IMR-90 (cell line): ENCODE measurements around the gene ABT1. TPM values are rescaled to one million over a fixed set of nuclear protein-coding genes. Genes with fewer than 3 reads are reported as not detected.

Source experiments
- ATAC-seq: fragments of 200-7000 bp; cut with Tn5 transposase; 2 replicates; pipeline ENCODE4 v1.9.1; 2020; ENCODE audit warnings: low read depth, mild to moderate bottlenecking, moderate library complexity
- BruUV-seq: library from RNA; stranded (reverse); fragments of 400-500 nt; replicated peaks from 2 replicates; lab custom pipeline; 2021; lab: Mats Ljungman, UMichigan
- CTCF ChIA-PET: fragments of 300-600 bp; formaldehyde crosslinking; extraction: SDS; loops from one replicate; lab custom pipeline; 2021; ENCODE audit warnings: antibody characterized with exemption; lab: Yijun Ruan, JAX
- POLR2A ChIA-PET: fragments of 300-600 bp; sonication (Branson Sonifier 250); formaldehyde crosslinking; loops from one replicate; lab custom pipeline; 2022; ENCODE audit warnings: antibody characterized with exemption; ENCODE audit not compliant: unreplicated experiment; lab: Charles Lee
- DNase-seq: peaks from one replicate; pipeline ENCODE4 v3.0.0; 2013
- H2AFZ ChIP-seq: replicated peaks from 2 replicates; pipeline ENCODE3; 2013; ENCODE audit warnings: low read length, mild to moderate bottlenecking; ENCODE audit not compliant: poor library complexity
- H2AK5ac ChIP-seq: 2 replicates; pipeline ENCODE4 v1.6.1; 2013; ENCODE audit warnings: low read depth, low read length, inconsistent platforms
- H2AK9ac ChIP-seq: replicated peaks from 2 replicates; pipeline ENCODE3; 2013; ENCODE audit warnings: mild to moderate bottlenecking, low read depth, low read length, moderate library complexity; ENCODE audit not compliant: poor library complexity
- H2BK120ac ChIP-seq: 2 replicates; pipeline ENCODE4 v1.6.1; 2013; ENCODE audit warnings: low read depth, low read length, inconsistent platforms
- H2BK15ac ChIP-seq: 3 replicates; pipeline ENCODE4 v1.6.1; 2013; ENCODE audit warnings: low read depth, low read length, inconsistent platforms
- H2BK20ac ChIP-seq: 2 replicates; pipeline ENCODE4 v1.6.1; 2013; ENCODE audit warnings: low read depth, mild to moderate bottlenecking, inconsistent platforms, low read length, moderate library complexity
- H2BK5ac ChIP-seq: 2 replicates; pipeline ENCODE4 v1.6.1; 2013; ENCODE audit warnings: mild to moderate bottlenecking, low read depth, low read length, inconsistent platforms; ENCODE audit not compliant: poor library complexity, severe bottlenecking
- H3K14ac ChIP-seq: replicated peaks from 2 replicates; pipeline ENCODE4 v1.6.1; 2013; ENCODE audit warnings: low read depth, low read length, inconsistent platforms
- H3K18ac ChIP-seq: 2 replicates; pipeline ENCODE4 v1.6.1; 2013; ENCODE audit warnings: low read depth, low read length, control low read depth
- H3K23ac ChIP-seq: 2 replicates; pipeline ENCODE4 v1.6.1; 2013; ENCODE audit warnings: low read depth, low read length, inconsistent platforms
- H3K27ac ChIP-seq: 2 replicates; pipeline ENCODE4 v1.5.1; 2013; ENCODE audit warnings: mild to moderate bottlenecking, control low read depth, low read length; ENCODE audit not compliant: insufficient read depth
- H3K27me3 ChIP-seq: 2 replicates; pipeline ENCODE4 v1.6.1; 2013; ENCODE audit warnings: low read length; ENCODE audit not compliant: control insufficient read depth, insufficient read depth
- H3K36me3 ChIP-seq: 2 replicates; pipeline ENCODE4 v1.6.1; 2013; ENCODE audit warnings: low read length, mixed read lengths; ENCODE audit not compliant: control insufficient read depth, insufficient read depth
- H3K4ac ChIP-seq: 2 replicates; pipeline ENCODE4 v1.6.1; 2013; ENCODE audit warnings: low read depth, low read length, inconsistent platforms
- H3K4me1 ChIP-seq: 2 replicates; pipeline ENCODE4 v1.6.1; 2013; ENCODE audit warnings: low read length, mixed read lengths; ENCODE audit not compliant: control insufficient read depth, insufficient read depth
- H3K4me2 ChIP-seq: 2 replicates; pipeline ENCODE4 v1.6.1; 2013; ENCODE audit warnings: low read depth, mild to moderate bottlenecking, control low read depth, low read length, moderate library complexity
- H3K4me3 ChIP-seq: 2 replicates; pipeline ENCODE4 v1.5.1; 2013; ENCODE audit warnings: low read depth, mild to moderate bottlenecking, control low read depth, low read length, moderate library complexity; ENCODE audit not compliant: insufficient read depth
- H3K56ac ChIP-seq: 2 replicates; pipeline ENCODE4 v1.6.1; 2013; ENCODE audit warnings: low read length, inconsistent platforms; ENCODE audit not compliant: insufficient read depth; ENCODE audit errors: extremely low read depth
- H3K79me1 ChIP-seq, 2 experiments: 2 replicates each; pipeline ENCODE4 v1.6.1; 2013; ENCODE audit warnings: low read length in 2 of 2, inconsistent platforms in 1 of 2, low read depth in 1 of 2
- H3K9ac ChIP-seq: 2 replicates; pipeline ENCODE4 v1.6.1; 2013; ENCODE audit warnings: low read depth, low read length, control low read depth
- H3K9me1 ChIP-seq: 2 replicates; pipeline ENCODE4 v1.6.1; 2013; ENCODE audit warnings: low read length, inconsistent platforms; ENCODE audit not compliant: insufficient read depth
- H3K9me3 ChIP-seq: 2 replicates; pipeline ENCODE4 v1.6.1; 2013; ENCODE audit warnings: low read length; ENCODE audit not compliant: control insufficient read depth, insufficient read depth
- H4K20me1 ChIP-seq: 2 replicates; pipeline ENCODE4 v1.6.1; 2013; ENCODE audit warnings: low read length, inconsistent platforms; ENCODE audit not compliant: insufficient read depth
- H4K5ac ChIP-seq: 2 replicates; pipeline ENCODE4 v1.6.1; 2013; ENCODE audit warnings: mild to moderate bottlenecking, low read depth, low read length, control low read depth
- H4K8ac ChIP-seq, 2 experiments: 2 replicates each; pipeline ENCODE4 v1.6.1; 2013; ENCODE audit warnings: low read depth in 2 of 2, low read length in 2 of 2, control low read depth in 1 of 2, inconsistent platforms in 1 of 2
- H4K91ac ChIP-seq: 2 replicates; pipeline ENCODE4 v1.6.1; 2013; ENCODE audit warnings: low read depth, low read length, inconsistent platforms; ENCODE audit not compliant: insufficient read depth
- CEBPB ChIP-seq: IDR thresholded peaks from 2 replicates; pipeline ENCODE4 v1.6.1; 2012; ENCODE audit warnings: low read depth, low read length, improper control_type of control experiment
- CHD1 ChIP-seq: IDR thresholded peaks from 2 replicates; pipeline ENCODE4 v1.6.1; 2012; ENCODE audit warnings: low read depth, low read length, improper control_type of control experiment
- CTCF ChIP-seq: conservative IDR thresholded peaks from 2 replicates; pipeline ENCODE4 v1.5.1; 2012; ENCODE audit warnings: mild to moderate bottlenecking, low read depth, low read length, improper control_type of control experiment
- NFE2L2 ChIP-seq: fragments of 150-350 bp; IDR thresholded peaks from 2 replicates; pipeline ENCODE4 v1.6.1; 2016; ENCODE audit warnings: low read depth, mild to moderate bottlenecking, low read length
- RAD21 ChIP-seq: IDR thresholded peaks from 2 replicates; pipeline ENCODE4 v1.6.1; 2012; ENCODE audit warnings: low read length, improper control_type of control experiment
- RCOR1 ChIP-seq: IDR thresholded peaks from 2 replicates; pipeline ENCODE4 v1.6.1; 2012; ENCODE audit warnings: mild to moderate bottlenecking, low read length, improper control_type of control experiment; ENCODE audit not compliant: insufficient replicate concordance
- WGBS, 2 experiments: methylation state at CpG; one replicate each; pipeline versions ENCODE4 v1.1.5 to v1.1.7; 2013; ENCODE audit warnings: missing lambda C conversion rate in 2 of 2; ENCODE audit not compliant: insufficient read length in 1 of 2; ENCODE audit errors: extremely low coverage in 2 of 2; 5-methylcytosine and 5-hydroxymethylcytosine counted together
- dilution Hi-C: fragments of 300-500 bp; cut with HindIII; formaldehyde crosslinking; loops from one replicate; pipeline ENCODE4 v1.14.3; 2018; ENCODE audit warnings: low sequenced_read_pairs; ENCODE audit not compliant: unreplicated experiment
- in situ Hi-C: fragments of 300-500 bp; cut with MboI; formaldehyde crosslinking; loops from 3 replicates; pipeline ENCODE4 v1.14.3; 2019; ENCODE audit warnings: low sequenced_read_pairs, inconsistent platforms, mixed read lengths
- intact Hi-C: fragments of 100-400 bp; cut with micrococcal nuclease; formaldehyde crosslinking; loops from 2 replicates; pipeline ENCODE4 v1.10.0; 2022
- polyA plus RNA-seq, 3 experiments: library from polyadenylated mRNA; depleted of rRNA; stranded (reverse); fragments of >200 nt; gene quantifications; 2 replicates each; pipeline ENCODE4 v1.2.3, GENCODE V29; 2012; ENCODE audit warnings: low replicate concordance in 1 of 3
- total RNA-seq: library from RNA; depleted of rRNA; stranded (reverse); fragments of >200 nt; gene quantifications from 2 replicates; pipeline ENCODE4 v1.2.3, GENCODE V29; 2012
- TF ChIP-seq, protein P1 (sequence below): fragments of 150-350 bp; IDR thresholded peaks from 2 replicates; pipeline ENCODE4 v1.6.1; 2017; ENCODE audit warnings: mild to moderate bottlenecking, antibody characterized with exemption, low read length, low read depth

ABT1 gene
- total and polyA plus RNA-seq, 2 of the 4 experiments (the other 2 are of a cell fraction), result 15.2 to 15.4 TPM

- DNase-seq, result no peak
- no peak overlapping the region for H4K91ac ChIP-seq
Observed at GRCh38 chr6:26593278-26594130, 3.2 kb upstream of the ABT1 start.

More at GRCh38 chr6:26593278-26594130, 3.2 kb upstream of the ABT1 start:
- H4K8ac ChIP-seq, result no peak overlapping the region
- H2BK15ac ChIP-seq, result no peak overlapping the region
- H3K27me3 ChIP-seq, result no peaks in the 10 kb centered on the region
- no peak overlapping the region for H3K4me2 ChIP-seq
- peaks cover 5% of the 10 kb centered on the region for H3K36me3 ChIP-seq
- CTCF ChIA-PET, result interaction anchor here (1.0 kb wide), 1 partner anchor 16 kb away, joined by 4 read pairs; no protein-coding TSS in a partner anchor
- H3K4ac ChIP-seq, result no peak overlapping the region
- no peak overlapping the region for H2BK120ac ChIP-seq
- no peak overlapping the region for H2BK20ac ChIP-seq
- TF ChIP-seq CHD1 (no peak), NFE2L2 (no peak), RCOR1 (no peak), CTCF (no peak), RAD21 (no peak), CEBPB (no peak)
- TF ChIP-seq, protein P1, sequence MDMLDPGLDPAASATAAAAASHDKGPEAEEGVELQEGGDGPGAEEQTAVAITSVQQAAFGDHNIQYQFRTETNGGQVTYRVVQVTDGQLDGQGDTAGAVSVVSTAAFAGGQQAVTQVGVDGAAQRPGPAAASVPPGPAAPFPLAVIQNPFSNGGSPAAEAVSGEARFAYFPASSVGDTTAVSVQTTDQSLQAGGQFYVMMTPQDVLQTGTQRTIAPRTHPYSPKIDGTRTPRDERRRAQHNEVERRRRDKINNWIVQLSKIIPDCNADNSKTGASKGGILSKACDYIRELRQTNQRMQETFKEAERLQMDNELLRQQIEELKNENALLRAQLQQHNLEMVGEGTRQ, result no peak
- H3K4me1 ChIP-seq, result peaks cover 3% of the 10 kb centered on the region; the same call in 1 of the 2 replicates
- H3K23ac ChIP-seq, result no peak overlapping the region
- H2AFZ ChIP-seq, result no peak overlapping the region
- no peaks in the 10 kb centered on the region; the same call in 1 of the 2 replicates for H3K9me1 ChIP-seq
- H4K20me1 ChIP-seq, result no peaks in the 10 kb centered on the region
- H3K9ac ChIP-seq, result no peak overlapping the region
- no peak overlapping the region for H2AK5ac ChIP-seq
- H2BK5ac ChIP-seq, result no peak overlapping the region
- no peak overlapping the region for H4K5ac ChIP-seq
- no peak overlapping the region for H3K27ac ChIP-seq
- no peak overlapping the region for H3K4me3 ChIP-seq
- dilution Hi-C loops, result no loop called here
- no peak overlapping the region for H3K18ac ChIP-seq
- POLR2A ChIA-PET, result no interaction called here
- ATAC-seq, result no peak
- H3K79me1 ChIP-seq, result peaks cover 8 to 15% of the 10 kb centered on the region in 2 experiments; a peak in 2 of 4 replicates
- WGBS, 2 experiments, result 32% methylated on average over 12 of the region's 20 CpGs; no CpG with 5 or more reads in 1 of the 2 experiments
- H3K9me3 ChIP-seq, result no peaks in the 10 kb centered on the region
- H3K14ac ChIP-seq, result no peak overlapping the region
- no peak overlapping the region for H3K56ac ChIP-seq
- intact Hi-C loops, result no loop called here
- no peak overlapping the region for H2AK9ac ChIP-seq
- BruUV-seq, result no TSS peak
- in situ Hi-C loops, result no loop called here
